Stimulated activated naive CD8-positive, alpha-beta T cell treated with anti-CD3 and anti-CD28 coated beads, Interleukin-15, Interleukin-2, amounts not matched to agents 100 ng/mL and 50 ng/mL, for 24 hours (primary cell): Measurements from ENCODE around the gene MYO1B.

ENCODE experiments used
- H3K27ac Mint-ChIP-seq: one replicate; pipeline ENCODE4 v1.8.0; 2021; ENCODE audit warnings: mild to moderate bottlenecking, mixed read lengths
- H3K27me3 Mint-ChIP-seq: one replicate; pipeline ENCODE4 v1.8.0; 2021; ENCODE audit warnings: mixed read lengths
- H3K36me3 Mint-ChIP-seq: one replicate; pipeline ENCODE4 v1.8.0; 2021; ENCODE audit warnings: low read depth, mixed read lengths
- H3K4me1 Mint-ChIP-seq: one replicate; pipeline ENCODE4 v1.8.0; 2021; ENCODE audit warnings: low read depth, mixed read lengths
- H3K4me3 Mint-ChIP-seq: one replicate; pipeline ENCODE4 v1.8.0; 2021; ENCODE audit warnings: mild to moderate bottlenecking, mixed read lengths
- H3K9me3 Mint-ChIP-seq: one replicate; pipeline ENCODE4 v1.8.0; 2021; ENCODE audit warnings: mixed read lengths

Gene MYO1B

DNA sequence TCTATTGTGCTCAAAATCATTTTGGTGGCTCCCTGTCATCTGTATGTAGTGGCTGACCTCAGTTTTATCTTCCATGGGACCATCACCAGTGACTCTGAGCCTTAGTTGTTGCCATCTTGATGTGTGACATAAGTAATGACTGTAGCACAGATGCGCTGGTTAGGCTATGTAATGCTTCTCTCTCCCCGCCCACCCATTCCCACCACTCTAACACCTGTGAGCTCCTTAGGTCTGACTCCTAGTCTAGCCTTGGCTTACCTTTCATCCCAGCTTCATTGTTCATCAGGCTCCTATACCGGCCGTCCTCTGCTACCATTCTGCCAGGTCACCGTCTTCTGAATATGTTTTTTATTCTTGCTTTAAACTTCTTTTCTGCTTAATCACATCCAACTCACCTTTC lies 17.2 kb downstream of the MYO1B start:
- Mint-ChIP-seq H3K27me3 (no peaks in the 10 kb centered on the region), H3K9me3 (no peaks in the 10 kb centered on the region), H3K27ac (no peak overlapping the region), H3K36me3 (no peaks in the 10 kb centered on the region), H3K4me3 (no peak overlapping the region), H3K4me1 (peaks cover 9% of the 10 kb centered on the region)

DNA sequence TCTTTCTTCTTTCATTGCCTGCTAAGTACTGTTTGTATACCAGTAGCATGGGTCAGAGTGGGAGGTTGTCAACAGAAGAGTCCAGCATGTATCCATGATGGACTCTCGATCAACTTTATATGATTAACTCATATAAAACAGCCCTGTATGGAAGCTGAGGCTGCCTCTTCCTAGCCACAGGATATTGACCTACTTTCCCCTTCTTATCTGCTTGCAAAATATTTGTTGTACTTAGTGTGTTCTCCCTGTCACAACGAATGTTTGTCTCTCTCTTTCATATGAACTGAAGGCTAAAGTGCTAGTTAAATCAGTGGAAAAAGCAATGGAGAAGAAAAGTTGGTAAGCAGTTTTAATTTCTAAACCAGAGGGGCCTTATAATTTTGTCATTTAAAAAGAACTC lies 17.8 kb downstream of the MYO1B start:
- no peak overlapping the region for H3K27ac Mint-ChIP-seq
- peaks cover 9% of the 10 kb centered on the region for H3K4me1 Mint-ChIP-seq
- H3K27me3 Mint-ChIP-seq = no peaks in the 10 kb centered on the region
- no peaks in the 10 kb centered on the region for H3K9me3 Mint-ChIP-seq
- no peak overlapping the region for H3K4me3 Mint-ChIP-seq
- no peaks in the 10 kb centered on the region for H3K36me3 Mint-ChIP-seq

DNA sequence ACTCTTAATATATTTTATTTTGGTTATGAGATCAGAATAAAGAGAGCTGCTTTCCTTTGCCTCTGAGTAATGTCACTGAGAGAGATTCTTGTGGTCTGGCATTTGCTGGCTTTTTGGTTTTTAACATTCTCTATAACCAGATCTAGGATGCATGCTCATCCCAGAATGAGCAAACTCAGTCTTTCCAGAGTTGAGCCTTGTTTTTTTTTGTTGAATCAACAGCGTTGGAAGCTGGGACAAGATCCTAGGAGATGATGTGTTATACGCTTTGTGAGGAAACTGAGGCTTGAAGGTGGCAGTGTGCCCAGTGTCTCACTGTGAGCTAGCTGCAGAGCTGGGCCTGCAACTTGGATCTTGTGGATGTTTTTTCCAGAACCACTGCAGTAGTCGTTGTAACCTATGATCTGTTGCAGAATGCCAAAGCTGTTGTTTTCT lies 19.5 kb downstream of the MYO1B start:
- Mint-ChIP-seq H3K9me3 (no peaks in the 10 kb centered on the region), H3K27me3 (no peaks in the 10 kb centered on the region), H3K4me1 (peaks cover 9% of the 10 kb centered on the region), H3K27ac (no peak overlapping the region), H3K4me3 (no peak overlapping the region), H3K36me3 (no peaks in the 10 kb centered on the region)

DNA sequence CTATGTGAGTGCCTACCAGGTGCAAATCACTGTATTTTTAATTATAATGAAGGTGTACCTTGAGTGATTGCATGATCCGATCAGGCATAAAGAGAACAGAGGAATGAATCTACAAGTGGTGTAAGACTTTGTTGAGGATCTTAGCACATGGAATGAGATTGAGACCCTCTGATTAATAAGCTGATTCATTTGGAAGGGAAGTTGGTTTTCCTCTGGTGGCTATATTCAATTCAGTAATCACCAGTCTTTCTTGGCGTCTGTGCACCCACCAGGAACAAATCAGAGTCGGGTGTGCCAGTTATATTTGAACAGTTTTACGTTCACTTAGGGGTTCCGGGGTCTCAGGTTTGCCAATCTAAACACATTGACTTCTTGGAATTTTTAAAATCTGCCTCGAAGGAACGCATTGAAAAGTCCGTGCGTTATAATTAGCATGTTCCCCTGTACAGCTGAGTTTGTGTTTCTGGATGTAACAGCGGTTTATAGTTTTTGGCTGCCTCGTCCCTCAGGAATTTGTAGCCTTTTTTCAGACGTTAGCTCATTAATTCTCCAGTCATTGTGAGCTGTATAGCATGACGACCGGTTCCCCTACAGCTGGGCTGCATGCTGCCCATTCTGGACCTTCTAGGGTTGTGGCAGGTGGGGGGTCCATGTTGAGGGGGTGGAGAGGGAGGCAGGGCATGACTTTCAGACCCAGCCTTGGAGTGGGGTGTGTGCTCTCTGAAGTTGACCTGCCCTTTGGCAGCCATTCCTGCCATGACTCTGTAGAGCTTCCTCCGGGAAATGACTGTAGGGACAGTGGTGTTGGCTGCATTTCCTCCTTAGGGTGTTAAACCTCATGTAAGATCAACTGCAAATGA lies 20.3 kb downstream of the MYO1B start:
- H3K27ac Mint-ChIP-seq = no peak overlapping the region
- peaks cover 9% of the 10 kb centered on the region for H3K4me1 Mint-ChIP-seq
- no peaks in the 10 kb centered on the region for H3K36me3 Mint-ChIP-seq
- no peaks in the 10 kb centered on the region for H3K27me3 Mint-ChIP-seq
- no peaks in the 10 kb centered on the region for H3K9me3 Mint-ChIP-seq
- H3K4me3 Mint-ChIP-seq = no peak overlapping the region

DNA sequence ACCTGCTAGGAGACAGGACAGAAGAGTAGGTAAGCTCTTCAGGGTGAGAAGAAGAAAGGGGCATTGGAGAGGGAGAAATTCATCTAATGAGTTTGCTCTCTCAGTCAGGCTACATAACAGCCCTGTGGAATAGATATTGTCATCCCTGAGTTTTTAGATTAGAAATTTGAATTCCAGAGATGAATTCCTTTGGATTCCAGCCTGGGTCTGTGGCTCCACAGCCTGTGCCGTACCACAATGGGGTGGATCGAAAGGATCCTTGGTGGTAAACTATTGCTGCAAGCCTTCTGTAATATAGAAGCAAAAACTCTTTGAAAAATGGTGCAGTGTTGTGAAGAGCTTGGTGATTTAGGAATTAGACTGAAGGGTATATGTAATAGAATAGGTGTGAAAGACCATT lies 21.0 kb downstream of the MYO1B start:
- no peaks in the 10 kb centered on the region for H3K9me3 Mint-ChIP-seq
- H3K27ac Mint-ChIP-seq = no peak overlapping the region

DNA sequence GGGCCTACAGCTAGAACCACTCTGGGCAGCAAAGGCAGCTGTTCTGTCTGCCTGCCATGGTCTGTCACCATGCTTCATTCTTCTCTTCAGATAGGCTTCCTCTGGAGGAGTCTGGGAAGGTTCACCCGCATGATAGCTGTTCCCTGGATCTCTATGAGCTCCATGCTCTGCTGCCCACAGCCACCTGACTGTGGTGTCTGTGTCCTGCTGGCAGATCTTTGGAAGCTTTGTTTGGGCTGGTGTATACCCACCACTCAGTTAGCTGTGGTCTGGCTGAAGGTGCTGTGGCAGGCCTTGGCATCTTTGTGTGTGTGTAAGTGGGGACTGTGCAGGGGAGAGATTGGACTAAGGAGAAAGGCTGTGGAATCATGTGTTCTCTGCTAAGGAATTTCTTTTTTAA lies 23.4 kb downstream of the MYO1B start:
- Mint-ChIP-seq H3K4me1 (peaks cover 9% of the 10 kb centered on the region), H3K36me3 (no peaks in the 10 kb centered on the region), H3K4me3 (no peak overlapping the region), H3K27ac (no peak overlapping the region), H3K27me3 (no peaks in the 10 kb centered on the region), H3K9me3 (no peaks in the 10 kb centered on the region)

More for the DNA sequence above, 21.0 kb downstream of the MYO1B start:
- Mint-ChIP-seq H3K4me3 (no peak overlapping the region), H3K36me3 (no peaks in the 10 kb centered on the region), H3K27me3 (no peaks in the 10 kb centered on the region), H3K4me1 (peaks cover 9% of the 10 kb centered on the region)

DNA sequence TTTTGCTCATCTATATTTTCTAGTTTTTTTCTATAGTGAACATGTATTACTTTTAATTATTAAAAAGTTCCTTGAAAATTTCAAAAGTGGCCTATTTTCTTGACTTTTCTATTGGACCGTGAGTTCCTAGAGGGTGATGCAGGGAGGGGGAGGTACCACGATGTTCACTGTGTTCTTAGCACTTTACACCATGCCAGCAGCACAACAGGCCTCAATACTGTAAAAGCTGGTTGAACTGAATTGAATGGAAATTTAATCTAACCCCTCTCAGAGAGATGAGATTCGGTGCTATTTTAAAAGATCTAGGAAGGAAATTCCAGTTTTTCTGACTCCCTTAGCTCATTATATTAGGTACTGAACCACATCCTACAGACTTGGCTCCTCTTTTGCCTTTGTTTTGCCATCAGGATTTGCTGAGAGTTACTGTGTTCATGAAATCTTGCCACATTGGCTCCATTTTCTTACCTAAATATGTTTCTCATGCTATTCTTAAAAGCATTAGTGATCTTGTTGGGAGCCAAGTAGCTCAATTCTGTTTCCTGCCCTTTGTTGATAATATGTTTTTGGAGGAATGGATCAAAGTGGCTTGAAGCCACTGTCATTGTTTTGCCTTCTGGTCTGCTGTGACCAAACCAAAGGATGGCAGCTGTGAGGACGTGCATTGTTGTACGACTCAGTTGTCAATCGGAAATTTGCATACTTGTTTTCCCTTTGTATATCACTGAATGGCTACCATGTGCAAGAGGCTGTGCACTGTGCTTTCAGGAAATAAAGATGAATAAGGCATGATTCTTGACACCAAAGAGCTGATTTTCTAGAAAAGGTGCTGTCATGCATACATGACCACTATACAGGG lies 25.3 kb downstream of the MYO1B start:
- no peaks in the 10 kb centered on the region for H3K9me3 Mint-ChIP-seq
- H3K27ac Mint-ChIP-seq = no peak overlapping the region
- no peaks in the 10 kb centered on the region for H3K36me3 Mint-ChIP-seq
- no peaks in the 10 kb centered on the region for H3K27me3 Mint-ChIP-seq
- no peak overlapping the region for H3K4me3 Mint-ChIP-seq
- no peaks in the 10 kb centered on the region for H3K4me1 Mint-ChIP-seq

DNA sequence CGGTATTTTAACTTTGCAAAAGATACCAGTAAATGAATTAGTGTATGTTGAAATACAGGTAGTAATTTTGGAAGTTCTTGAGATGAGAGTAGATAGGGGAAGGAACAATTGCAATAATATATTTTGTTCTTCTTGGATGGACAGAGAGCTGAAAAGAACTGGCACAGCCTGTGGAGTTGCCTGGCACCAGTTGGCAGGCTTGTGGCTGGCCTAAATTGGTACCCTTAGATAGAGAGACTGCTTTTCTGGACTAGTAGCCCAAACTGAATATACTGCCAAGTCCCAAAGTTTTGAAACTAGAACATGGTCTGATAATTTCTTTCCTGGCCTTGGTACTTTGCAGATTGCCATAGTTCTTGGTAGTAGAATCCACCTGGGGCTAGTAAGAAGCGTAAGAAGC lies 26.9 kb downstream of the MYO1B start:
- H3K9me3 Mint-ChIP-seq = no peaks in the 10 kb centered on the region
- no peaks in the 10 kb centered on the region for H3K27me3 Mint-ChIP-seq
- no peak overlapping the region for H3K27ac Mint-ChIP-seq
- no peaks in the 10 kb centered on the region for H3K36me3 Mint-ChIP-seq
- no peaks in the 10 kb centered on the region for H3K4me1 Mint-ChIP-seq
- no peak overlapping the region for H3K4me3 Mint-ChIP-seq

DNA sequence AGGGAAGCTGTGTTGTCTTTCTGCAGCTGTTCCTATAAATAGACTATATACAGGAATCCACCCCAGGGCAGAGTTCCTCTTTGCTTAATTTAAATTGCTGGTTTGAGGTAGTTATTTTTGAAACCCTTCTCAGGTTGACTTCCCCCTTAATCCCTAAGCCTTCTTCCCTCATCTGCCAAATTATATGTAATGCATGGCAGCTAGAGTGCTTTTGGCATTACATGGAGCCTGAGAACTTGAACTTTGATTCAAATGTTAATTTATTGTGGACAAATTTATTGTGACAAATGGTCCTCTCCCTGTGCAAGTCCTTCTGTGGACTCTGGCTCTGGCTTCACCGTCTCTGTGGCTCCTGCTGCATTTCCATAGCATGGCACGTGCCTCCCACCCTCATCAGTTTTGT lies 29.2 kb downstream of the MYO1B start:
- Mint-ChIP-seq H3K4me3 (no peak overlapping the region), H3K36me3 (no peaks in the 10 kb centered on the region), H3K9me3 (no peaks in the 10 kb centered on the region), H3K27me3 (no peaks in the 10 kb centered on the region), H3K27ac (no peak overlapping the region), H3K4me1 (no peaks in the 10 kb centered on the region)

DNA sequence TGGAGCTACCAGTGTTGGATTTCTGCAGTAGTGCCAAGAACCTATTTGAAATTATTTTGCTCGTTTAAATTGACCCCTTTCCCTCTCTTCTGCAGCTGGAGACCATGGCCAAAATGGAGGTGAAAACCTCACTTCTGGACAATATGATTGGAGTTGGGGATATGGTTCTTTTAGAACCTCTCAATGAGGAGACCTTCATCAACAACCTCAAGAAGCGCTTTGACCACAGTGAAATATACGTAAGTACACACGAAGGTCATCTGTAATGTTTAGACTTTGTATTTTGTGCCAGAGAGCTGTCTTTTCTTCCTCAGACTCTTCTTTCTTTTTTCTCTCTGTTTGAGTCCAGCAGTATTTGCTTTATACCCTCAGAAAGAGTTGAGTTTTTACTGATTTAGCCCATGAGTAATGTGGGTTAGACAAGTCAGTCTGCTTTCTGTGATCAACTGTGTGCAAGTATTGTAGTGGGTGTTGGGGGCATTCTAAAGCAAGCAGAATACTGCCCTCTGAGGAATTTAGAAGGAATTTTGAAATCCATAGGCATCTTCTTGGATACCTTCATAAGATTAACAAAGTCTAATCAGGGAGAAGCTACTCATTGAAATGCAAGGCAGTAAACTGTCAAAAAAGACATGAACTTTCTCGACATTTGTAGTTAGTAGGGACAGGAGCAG lies 31.7 kb downstream of the MYO1B start:
- Mint-ChIP-seq H3K9me3 (no peaks in the 10 kb centered on the region), H3K4me1 (no peaks in the 10 kb centered on the region), H3K27ac (no peak overlapping the region), H3K36me3 (peaks cover 6% of the 10 kb centered on the region), H3K27me3 (no peaks in the 10 kb centered on the region), H3K4me3 (no peak overlapping the region)

DNA sequence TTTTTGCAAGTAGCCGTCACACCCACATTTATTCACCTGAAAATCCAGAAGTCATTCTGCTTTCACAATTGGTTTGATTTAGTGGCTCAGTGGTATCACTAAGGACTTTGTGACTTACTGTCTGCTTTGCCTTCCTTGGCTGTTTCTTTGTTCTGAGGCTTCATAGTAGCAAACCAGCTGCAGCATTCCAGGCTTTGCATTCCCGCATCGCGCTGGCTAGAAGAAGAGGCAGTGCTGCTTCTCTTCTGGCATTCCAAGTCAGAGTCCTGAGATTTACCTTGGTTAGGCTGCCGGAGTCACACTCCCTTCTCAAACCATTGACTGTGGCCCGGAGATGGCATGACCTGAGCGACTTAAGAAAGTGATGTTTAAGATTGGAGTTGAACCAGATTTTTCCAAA lies 35.1 kb downstream of the MYO1B start:
- no peak overlapping the region for H3K27ac Mint-ChIP-seq
- no peaks in the 10 kb centered on the region for H3K27me3 Mint-ChIP-seq
- no peaks in the 10 kb centered on the region for H3K9me3 Mint-ChIP-seq
- H3K4me3 Mint-ChIP-seq = no peak overlapping the region
- no peaks in the 10 kb centered on the region for H3K4me1 Mint-ChIP-seq
- peaks cover 13% of the 10 kb centered on the region for H3K36me3 Mint-ChIP-seq

DNA sequence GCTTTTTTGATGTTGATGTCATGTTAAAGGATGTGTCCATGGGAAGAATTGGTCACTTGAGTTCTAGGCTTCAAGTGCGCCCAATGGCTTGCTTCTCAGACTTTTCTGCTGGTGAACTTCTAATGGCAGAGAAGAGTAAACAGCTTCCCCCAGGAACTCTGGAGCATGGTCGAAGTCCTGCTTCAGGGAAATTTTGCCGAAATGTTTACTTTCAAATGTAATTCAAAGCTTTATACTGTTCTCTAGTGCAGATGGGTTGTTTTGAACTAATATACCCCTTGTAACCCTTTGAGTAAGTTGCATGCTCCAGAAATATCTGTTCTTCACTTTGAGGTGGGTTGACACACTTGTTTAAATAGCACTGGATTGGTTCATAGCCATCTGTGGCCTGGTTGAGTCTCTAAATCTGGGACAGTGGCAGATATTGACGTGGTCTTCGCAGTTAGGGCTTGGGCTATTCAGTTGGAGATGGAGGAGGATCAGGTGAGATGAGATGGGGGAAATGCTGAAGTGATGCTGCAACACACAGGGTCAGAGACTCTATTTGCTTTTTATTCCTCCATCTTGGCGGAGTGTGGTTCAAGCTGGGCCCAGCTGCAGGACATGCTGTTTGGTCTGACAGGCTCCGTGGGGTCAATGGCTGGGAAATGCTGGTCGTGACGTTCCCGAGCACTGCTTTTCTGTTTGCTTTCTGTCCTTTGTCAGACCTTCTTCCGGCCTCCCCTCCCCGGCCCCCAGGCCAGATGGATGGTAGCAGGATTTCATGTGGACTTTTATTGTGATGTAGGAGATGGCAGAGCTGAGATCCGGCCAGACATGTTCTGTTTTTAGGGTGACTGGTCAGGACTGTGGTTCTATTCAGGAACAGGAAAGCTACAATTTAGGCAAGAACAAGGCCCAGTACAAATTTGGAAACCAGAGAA lies 35.9 kb downstream of the MYO1B start:
- Mint-ChIP-seq H3K9me3 (no peaks in the 10 kb centered on the region), H3K36me3 (peaks cover 13% of the 10 kb centered on the region), H3K27me3 (no peaks in the 10 kb centered on the region), H3K27ac (no peak overlapping the region), H3K4me1 (no peaks in the 10 kb centered on the region), H3K4me3 (no peak overlapping the region)

DNA sequence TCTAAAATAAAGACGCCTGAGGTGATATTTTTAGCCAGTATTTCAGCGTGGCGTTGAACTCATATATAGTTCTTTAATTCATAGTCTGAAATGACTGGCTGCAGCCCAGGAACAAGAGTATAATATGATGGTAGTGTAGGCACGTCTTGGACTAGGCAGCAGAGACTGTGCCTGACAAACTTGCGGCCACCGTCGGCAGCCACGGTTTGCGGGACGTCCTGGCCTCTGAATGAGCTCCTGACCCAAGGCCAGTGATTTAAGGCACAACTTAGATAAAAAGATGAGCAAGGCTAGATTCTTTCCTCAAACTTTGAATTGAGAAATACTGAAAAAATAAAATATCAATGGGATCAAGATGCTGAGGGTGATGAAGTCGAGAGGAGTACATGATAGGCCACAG lies 40.0 kb downstream of the MYO1B start:
- no peaks in the 10 kb centered on the region for H3K4me1 Mint-ChIP-seq
- H3K27ac Mint-ChIP-seq = no peak overlapping the region
- H3K9me3 Mint-ChIP-seq = no peaks in the 10 kb centered on the region

DNA sequence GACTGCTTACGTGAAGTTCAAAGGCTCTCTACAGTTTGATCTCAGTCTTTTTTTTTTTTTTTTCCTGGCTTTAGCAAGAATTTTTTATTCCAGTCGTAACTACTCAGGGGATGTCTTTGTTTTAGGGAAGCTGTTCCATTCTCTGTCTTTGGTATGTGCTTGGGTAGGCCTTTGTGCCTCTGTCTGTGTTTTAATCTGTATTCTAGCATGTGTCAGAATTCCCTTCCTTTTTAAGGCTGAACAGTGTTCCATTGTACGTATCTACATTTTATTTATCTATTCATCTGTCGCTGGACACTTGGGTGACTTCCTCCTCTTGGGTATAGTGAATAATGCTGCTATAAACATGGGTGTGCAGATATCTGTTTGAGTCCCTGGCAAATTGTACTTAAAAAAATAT lies 42.6 kb downstream of the MYO1B start:
- peaks cover 6% of the 10 kb centered on the region for H3K36me3 Mint-ChIP-seq
- H3K27ac Mint-ChIP-seq = no peak overlapping the region
- H3K9me3 Mint-ChIP-seq = no peaks in the 10 kb centered on the region
- no peaks in the 10 kb centered on the region for H3K27me3 Mint-ChIP-seq
- H3K4me3 Mint-ChIP-seq = no peak overlapping the region
- no peaks in the 10 kb centered on the region for H3K4me1 Mint-ChIP-seq

More for the DNA sequence above, 40.0 kb downstream of the MYO1B start:
- H3K4me3 Mint-ChIP-seq = no peak overlapping the region
- H3K36me3 Mint-ChIP-seq = peaks cover 9% of the 10 kb centered on the region
- H3K27me3 Mint-ChIP-seq = no peaks in the 10 kb centered on the region
